HepG2 (cell line): ENCODE measurements around the gene CTCF. TPM values are rescaled to one million over a fixed set of nuclear protein-coding genes. Genes with fewer than 3 reads are reported as not detected.
A peak's percentile ranks its signal among the peaks of the same experiment; 100 is the strongest.

Experiments
- AGO2 ChIP-seq: fragments of 200-400 bp; formaldehyde crosslinking; optimal IDR thresholded peaks from 2 replicates; pipeline ENCODE3; 2017; ENCODE audit warnings: mild to moderate bottlenecking, low read depth, low read length, moderate library complexity
- ATF7 ChIP-seq, 2 experiments: fragments of 450-650 bp in 1 of 2; sonication (generic) in 1 of 2; formaldehyde crosslinking in 1 of 2; IDR thresholded peaks; 2 replicates each; pipeline versions ENCODE4 v1.4.0 to v1.6.1; 2016 to 2020; ENCODE audit warnings: antibody characterized with exemption in 1 of 2, mild to moderate bottlenecking in 1 of 2, missing genetic modification reagents in 1 of 2
- MED13 ChIP-seq: sonication (generic); formaldehyde crosslinking; IDR thresholded peaks from 2 replicates; pipeline ENCODE4 v1.5.0; 2020; ENCODE audit warnings: missing genetic modification reagents
- MIXL1 ChIP-seq: IDR thresholded peaks from 2 replicates; pipeline ENCODE4 v1.6.1; 2016
- MNT ChIP-seq: fragments of 450-650 bp; IDR thresholded peaks from 2 replicates; pipeline ENCODE4 v1.6.1; 2016
- NCOA1 ChIP-seq: sonication (generic); formaldehyde crosslinking; IDR thresholded peaks from 2 replicates; pipeline ENCODE4 v1.9.0; 2021; ENCODE audit warnings: missing genetic modification reagents
- NFKB2 ChIP-seq: sonication (generic); formaldehyde crosslinking; IDR thresholded peaks from 2 replicates; pipeline ENCODE4 v1.4.0; 2020; ENCODE audit warnings: missing genetic modification reagents, borderline replicate concordance
- NFRKB ChIP-seq: fragments of 450-650 bp; IDR thresholded peaks from 2 replicates; pipeline ENCODE4 v1.6.1; 2017
- PAXIP1 ChIP-seq: sonication (generic); formaldehyde crosslinking; conservative IDR thresholded peaks from 2 replicates; pipeline ENCODE4 v1.4.0; 2020; ENCODE audit warnings: mild to moderate bottlenecking, missing genetic modification reagents, moderate library complexity
- PCBP2 ChIP-seq: fragments of 200-400 bp; formaldehyde crosslinking; optimal IDR thresholded peaks from 2 replicates; pipeline ENCODE3; 2018; ENCODE audit warnings: low read length, low read depth; ENCODE audit not compliant: poor library complexity, severe bottlenecking
- PPARG ChIP-seq: conservative IDR thresholded peaks from 2 replicates; pipeline ENCODE4 v1.6.1; 2016; ENCODE audit warnings: missing biosample characterization, missing genetic modification reagents
- RELA ChIP-seq: sonication (generic); formaldehyde crosslinking; IDR thresholded peaks from 2 replicates; pipeline ENCODE4 v1.4.0; 2020; ENCODE audit warnings: missing genetic modification reagents
- ZFYVE20 ChIP-seq: sonication (generic); formaldehyde crosslinking; IDR thresholded peaks from 2 replicates; pipeline ENCODE4 v1.8.0; 2023; ENCODE audit warnings: low read depth, mild to moderate bottlenecking, moderate library complexity, missing genetic modification reagents, borderline replicate concordance
- ZNF281 ChIP-seq: sonication (generic); formaldehyde crosslinking; IDR thresholded peaks from 2 replicates; pipeline ENCODE4 v1.4.0; 2020; ENCODE audit warnings: missing genetic modification reagents, borderline replicate concordance
- ZNF350 ChIP-seq: sonication (generic); formaldehyde crosslinking; IDR thresholded peaks from 2 replicates; pipeline ENCODE4 v1.4.0; 2020; ENCODE audit warnings: mild to moderate bottlenecking, low read depth, missing genetic modification reagents, borderline replicate concordance
- ZNF652 ChIP-seq: IDR thresholded peaks from 2 replicates; pipeline ENCODE4 v1.6.1; 2016; ENCODE audit warnings: low read depth, borderline replicate concordance
- ZNF782 ChIP-seq: sonication (generic); formaldehyde crosslinking; IDR thresholded peaks from 2 replicates; pipeline ENCODE4 v1.4.0; 2020; ENCODE audit warnings: missing genetic modification reagents, mild to moderate bottlenecking, borderline replicate concordance
- ZSCAN31 ChIP-seq: sonication (generic); formaldehyde crosslinking; IDR thresholded peaks from 2 replicates; pipeline ENCODE4 v1.5.0; 2020; ENCODE audit warnings: low read depth, mild to moderate bottlenecking, missing genetic modification reagents
- polyA plus RNA-seq, 8 experiments: library from polyadenylated mRNA; depleted of rRNA in 3 of 8; stranded (reverse) in 7 of 8; unstranded in 1 of 8; fragments of >200 nt; fragmentation: Illumina TruSeq in 4 of 8; extraction: Trizol in 4 of 8; gene quantifications; 2 replicates each; pipeline versions ENCODE4 v1.2.1 to v1.2.3, GENCODE V29; 2011 to 2016; ENCODE audit warnings: low read depth in 4 of 8, missing spikeins in 1 of 8, mixed read lengths in 1 of 8; ENCODE audit not compliant: insufficient read depth in 1 of 8
- total RNA-seq, 5 experiments: library from RNA; depleted of rRNA; stranded (reverse); fragments of >200 nt; fragmentation: Illumina TruSeq; extraction: Trizol; gene quantifications; 2 replicates each; pipeline ENCODE4 v1.2.3, GENCODE V29; 2016; ENCODE audit warnings: low read depth in 1 of 5
- TF ChIP-seq, protein P1 (sequence below): sonication (generic); formaldehyde crosslinking; IDR thresholded peaks from 2 replicates; pipeline ENCODE4 v1.4.0; 2020; ENCODE audit warnings: missing genetic modification reagents

The CTCF gene
- total and polyA plus RNA-seq, 2 of the 13 experiments (the other 11 are each of a cell fraction or from before 2014, with no cell fraction given): 19.5 to 37.5 TPM

DNA sequence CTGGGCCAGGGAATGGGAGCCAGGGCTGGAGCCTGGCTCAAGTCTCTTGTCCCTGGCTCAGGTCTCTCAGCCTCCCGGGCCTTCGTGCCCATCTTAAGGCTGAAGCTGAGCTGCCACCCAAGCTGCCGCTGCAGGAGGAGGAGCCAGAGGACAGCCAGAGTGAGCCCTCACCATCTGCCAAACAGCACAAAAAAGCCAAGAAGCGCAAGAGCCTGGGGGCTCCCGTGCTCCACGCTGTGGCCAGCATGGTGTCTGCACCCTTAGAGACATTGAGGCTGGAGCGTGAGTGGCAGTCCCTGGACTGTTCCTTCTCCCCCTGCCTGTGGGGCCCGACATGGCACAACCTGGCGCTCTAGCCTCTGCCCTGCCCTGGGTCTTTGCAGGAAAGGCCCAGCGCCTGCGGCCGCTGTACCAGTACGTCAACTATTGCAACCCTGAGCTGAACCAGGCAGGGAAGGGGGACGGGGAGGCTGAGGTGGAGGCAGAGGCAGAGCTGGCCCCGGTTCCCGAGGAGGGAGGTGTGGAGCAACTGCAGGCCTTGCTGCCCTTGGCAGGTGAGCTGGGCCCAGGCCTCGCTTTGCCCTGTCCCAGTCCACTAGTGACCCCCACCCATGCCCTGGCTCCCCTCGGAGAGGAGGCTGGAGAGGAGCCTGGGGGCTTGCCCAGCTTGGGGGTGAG is 105.6 kb downstream of the CTCF start (continued):
- TF ChIP-seq AGO2 (no peak), PCBP2 (no peak), NFRKB (no peak), ZNF350 (CRISPR knock-in tag) (peak; percentile 83; the same call in 1 of the 2 replicates), MNT (peak; percentile 47; the same call in 1 of the 2 replicates), PAXIP1 (CRISPR knock-in tag) (no peak; the same call in 1 of the 2 replicates), ZNF652 (CRISPR knock-in tag) (0 out of 2 replicates have a peak, but pooled peaks have one; percentile 38), MED13 (CRISPR knock-in tag) (no peak), PPARG (CRISPR knock-in tag) (peak; percentile 68), NFKB2 (CRISPR knock-in tag) (peak; percentile 84; the same call in 1 of the 2 replicates), ZNF782 (peak; percentile 92), ZFYVE20 (CRISPR knock-in tag) (0 out of 2 replicates have a peak, but pooled peaks have one; percentile 25), NCOA1 (CRISPR knock-in tag) (peak; percentile 95), RELA (CRISPR knock-in tag) (0 out of 2 replicates have a peak, but pooled peaks have one; percentile 40), MIXL1 (CRISPR knock-in tag) (0 out of 2 replicates have a peak, but pooled peaks have one; percentile 42), ZSCAN31 (peak; percentile 28), ATF7 (IDR thresholded peaks at IDR 0.05) (no peak), ATF7 (CRISPR knock-in tag; IDR thresholded peaks at IDR 0.05) (no peak; the same call in 1 of the 2 replicates), ZNF281 (CRISPR knock-in tag) (peak; percentile 42; the same call in 1 of the 2 replicates)
- TF ChIP-seq, protein P1, sequence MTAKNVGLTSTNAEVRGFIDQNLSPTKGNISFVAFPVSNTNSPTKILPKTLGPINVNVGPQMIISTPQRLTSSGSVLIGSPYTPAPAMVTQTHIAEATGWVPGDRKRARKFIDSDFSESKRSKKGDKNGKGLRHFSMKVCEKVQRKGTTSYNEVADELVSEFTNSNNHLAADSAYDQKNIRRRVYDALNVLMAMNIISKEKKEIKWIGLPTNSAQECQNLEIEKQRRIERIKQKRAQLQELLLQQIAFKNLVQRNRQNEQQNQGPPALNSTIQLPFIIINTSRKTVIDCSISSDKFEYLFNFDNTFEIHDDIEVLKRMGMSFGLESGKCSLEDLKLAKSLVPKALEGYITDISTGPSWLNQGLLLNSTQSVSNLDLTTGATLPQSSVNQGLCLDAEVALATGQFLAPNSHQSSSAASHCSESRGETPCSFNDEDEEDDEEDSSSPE (CRISPR knock-in tag): peak; percentile 73
